Stimulated activated CD8-positive, alpha-beta memory T cell treated with anti-CD3 and anti-CD28 coated beads, Interleukin-4, amount 100 ng/mL, for 24 hours (primary cell): ENCODE data around the gene ANGPT4.

Experiments
- DNase-seq: peaks from one replicate; pipeline ENCODE4 v3.0.0-alpha.2; 2020; ENCODE audit warnings: low read depth

Gene ANGPT4, protein sequence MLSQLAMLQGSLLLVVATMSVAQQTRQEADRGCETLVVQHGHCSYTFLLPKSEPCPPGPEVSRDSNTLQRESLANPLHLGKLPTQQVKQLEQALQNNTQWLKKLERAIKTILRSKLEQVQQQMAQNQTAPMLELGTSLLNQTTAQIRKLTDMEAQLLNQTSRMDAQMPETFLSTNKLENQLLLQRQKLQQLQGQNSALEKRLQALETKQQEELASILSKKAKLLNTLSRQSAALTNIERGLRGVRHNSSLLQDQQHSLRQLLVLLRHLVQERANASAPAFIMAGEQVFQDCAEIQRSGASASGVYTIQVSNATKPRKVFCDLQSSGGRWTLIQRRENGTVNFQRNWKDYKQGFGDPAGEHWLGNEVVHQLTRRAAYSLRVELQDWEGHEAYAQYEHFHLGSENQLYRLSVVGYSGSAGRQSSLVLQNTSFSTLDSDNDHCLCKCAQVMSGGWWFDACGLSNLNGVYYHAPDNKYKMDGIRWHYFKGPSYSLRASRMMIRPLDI

GRCh38 chr20:916125-916799, at the start of gene ANGPT4:
ANGPT4 (minus strand) TSS chr20:916334; CDS start chr20:916214, 120 bp downstream.
- DNase-seq, result no peak

- DNase-seq, result no peak
Measured at GRCh38 chr20:963795-964194, 47.7 kb upstream of the ANGPT4 start.

- no peak for DNase-seq
Measured at GRCh38 chr20:962683-963082, 46.5 kb upstream of the ANGPT4 start.

GRCh38 chr20:962223-962622, 46.1 kb upstream of the ANGPT4 start:
- no peak for DNase-seq

DNA sequence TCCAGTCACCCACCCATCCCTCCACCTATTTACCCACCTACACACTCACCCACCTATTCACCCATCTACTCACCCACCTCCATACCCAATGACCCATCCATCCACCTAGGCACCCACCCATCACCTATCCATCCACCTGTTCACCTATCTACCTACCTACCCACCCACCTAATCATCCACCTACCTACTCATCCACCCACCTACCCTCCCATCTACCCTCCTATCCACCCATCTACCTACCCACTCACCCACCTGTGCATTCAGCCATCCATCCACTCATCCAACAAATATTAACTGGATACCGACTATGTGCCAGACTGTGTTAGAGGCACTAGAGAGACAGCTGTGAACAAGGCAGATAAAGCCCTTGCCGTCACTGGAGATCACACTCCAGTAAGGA, 45.6 kb upstream of the ANGPT4 start:
- no peak for DNase-seq

DNA sequence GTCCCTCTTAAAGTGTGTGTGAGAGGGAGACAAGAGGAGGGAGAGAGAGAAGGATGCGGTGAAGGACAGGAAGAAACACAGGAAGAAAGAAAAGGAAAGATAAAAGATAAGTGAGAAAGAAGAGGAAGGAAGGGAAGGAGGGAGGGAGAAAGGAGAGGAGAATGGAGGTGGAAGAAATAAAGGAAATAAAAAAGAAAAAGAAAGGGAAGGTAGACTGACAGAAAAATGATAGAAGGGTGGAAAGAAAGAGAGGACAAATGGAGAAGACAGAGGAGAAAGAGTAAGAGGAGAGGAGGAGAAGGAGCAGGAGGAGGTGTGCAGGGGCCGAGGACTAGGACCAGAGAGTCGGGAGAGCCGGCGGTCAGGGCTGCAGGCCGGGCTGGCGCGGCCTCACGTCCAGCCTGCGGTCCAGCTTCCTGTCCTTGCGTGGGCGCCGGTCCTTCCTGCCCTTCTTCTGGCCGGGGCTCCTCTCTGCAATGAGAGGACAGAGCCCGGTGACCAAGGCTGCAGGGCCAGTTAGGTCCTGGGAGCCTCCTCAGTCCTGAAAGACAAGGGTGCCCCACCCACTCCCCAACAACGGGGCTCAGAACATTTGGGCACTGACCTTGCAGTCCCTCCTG, 44.0 kb upstream of the ANGPT4 start:
- DNase-seq, result no peak

- DNase-seq, result no peak
Measured at GRCh38 chr20:958936-959815, 43.0 kb upstream of the ANGPT4 start.

DNA sequence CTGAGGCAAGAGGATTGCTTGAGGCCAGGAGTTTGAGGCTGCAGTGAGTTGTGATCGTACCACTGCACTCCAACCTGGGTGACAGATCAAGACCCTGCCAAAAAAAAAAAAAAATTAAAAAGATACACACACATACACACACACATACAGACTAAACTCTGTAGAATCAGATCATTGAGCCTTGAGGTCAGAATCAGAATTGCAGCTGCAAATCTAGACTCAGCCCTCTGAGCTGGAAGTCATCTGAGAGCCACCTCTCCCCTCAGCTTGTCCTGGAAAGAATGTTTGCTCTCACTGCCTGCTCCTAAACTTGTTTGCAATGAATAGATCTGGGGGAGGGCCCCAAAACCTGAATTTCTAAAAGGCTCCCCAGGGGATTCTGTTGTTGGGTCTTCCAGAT, 41.4 kb upstream of the ANGPT4 start:
- no peak for DNase-seq

GRCh38 chr20:956330-956951, 40.3 kb upstream of the ANGPT4 start:
- peak; percentile 61 for DNase-seq

DNA sequence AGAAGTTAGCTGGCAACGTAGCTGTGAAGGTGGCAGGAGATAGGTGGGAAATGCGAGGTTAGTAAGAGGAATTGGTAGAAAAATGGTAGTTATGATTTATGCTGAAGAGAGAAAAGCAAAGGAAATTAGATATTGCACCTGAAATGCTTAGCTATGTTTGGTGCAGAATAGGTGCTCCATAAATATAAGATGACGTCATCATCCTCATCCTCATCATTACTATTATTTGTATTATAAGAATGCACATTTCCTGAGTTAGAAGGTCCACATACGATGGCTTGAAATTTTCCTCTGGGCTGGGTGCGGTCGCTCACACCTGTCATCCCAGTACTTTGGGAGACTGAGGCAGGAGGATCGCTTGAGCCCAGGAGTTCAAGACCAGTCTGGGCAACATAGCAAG, 39.5 kb upstream of the ANGPT4 start:
- DNase-seq, result no peak

DNA sequence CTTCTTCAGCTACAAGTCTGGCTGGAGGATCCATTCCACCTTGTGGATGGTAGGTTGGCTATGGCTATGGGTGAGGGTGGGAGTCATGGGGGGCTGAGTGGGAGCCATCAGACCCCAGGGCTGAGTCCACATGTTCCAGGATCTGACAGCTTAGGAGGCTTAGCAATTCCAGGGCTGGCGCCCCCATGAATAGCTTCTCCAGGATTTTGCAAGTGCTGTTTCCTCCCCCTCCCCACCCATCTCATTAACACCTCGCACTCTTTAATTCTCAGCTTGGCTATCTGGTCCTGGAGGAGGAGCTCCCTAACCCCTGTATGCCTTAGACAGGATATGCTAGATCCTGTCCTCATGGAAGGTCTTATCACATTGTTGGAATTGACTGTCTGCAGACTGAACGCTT, 39.0 kb upstream of the ANGPT4 start:
- DNase-seq, result no peak

GRCh38 chr20:953742-954141, 37.6 kb upstream of the ANGPT4 start:
- DNase-seq, result no peak

DNA sequence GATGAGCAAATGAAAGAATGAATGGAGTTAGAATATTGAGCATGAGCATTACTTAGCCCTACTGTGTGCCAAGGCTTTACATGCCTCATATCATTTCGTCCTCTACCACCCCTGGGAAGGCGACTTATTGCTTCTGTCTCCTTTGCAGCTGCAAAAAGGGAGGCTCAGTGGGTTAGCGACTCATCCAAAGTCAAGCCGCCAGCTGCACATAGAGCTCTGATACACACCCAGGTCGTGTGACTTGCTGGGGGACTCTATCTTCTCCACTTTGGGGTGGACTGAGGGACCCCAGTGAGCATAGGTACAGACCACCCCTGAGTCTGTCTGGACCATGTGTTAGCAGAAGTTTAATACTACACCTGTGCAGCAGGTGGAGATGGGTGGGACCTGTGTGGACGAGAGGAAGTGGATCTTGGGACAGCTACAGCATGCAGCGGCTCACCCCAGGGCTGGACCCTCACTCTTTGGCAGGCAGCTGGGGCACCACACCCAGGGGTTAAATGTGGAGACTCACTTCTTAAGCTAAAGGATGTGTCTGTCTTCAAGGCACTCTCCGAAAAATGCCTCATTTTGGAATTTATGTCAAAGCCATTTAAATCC, 36.2 kb upstream of the ANGPT4 start:
- DNase-seq, result no peak

- DNase-seq, result no peak
Measured at GRCh38 chr20:951384-952169, 35.4 kb upstream of the ANGPT4 start.

GRCh38 chr20:949717-950116, 33.6 kb upstream of the ANGPT4 start:
- DNase-seq, result no peak

DNA sequence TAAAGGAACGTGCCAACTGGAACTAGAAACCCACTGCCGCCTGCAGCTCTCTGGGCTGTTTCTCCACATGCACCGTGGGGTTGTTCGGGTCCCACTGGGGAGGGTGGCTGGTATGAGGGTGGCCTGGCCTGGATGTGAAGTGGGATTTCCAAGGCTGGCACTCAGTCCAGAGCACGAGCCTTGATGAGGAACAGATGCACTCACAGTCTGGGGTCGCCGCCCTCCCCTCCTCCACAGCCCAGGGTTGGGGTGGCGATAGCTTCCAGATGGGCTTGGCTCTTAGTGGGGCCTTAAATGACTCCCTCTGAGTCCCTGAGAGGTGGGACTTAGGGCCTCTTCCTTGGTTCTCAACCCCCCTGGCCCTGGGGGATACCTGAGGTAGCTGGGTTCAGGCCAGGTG, 30.7 kb upstream of the ANGPT4 start:
- DNase-seq, result no peak

DNA sequence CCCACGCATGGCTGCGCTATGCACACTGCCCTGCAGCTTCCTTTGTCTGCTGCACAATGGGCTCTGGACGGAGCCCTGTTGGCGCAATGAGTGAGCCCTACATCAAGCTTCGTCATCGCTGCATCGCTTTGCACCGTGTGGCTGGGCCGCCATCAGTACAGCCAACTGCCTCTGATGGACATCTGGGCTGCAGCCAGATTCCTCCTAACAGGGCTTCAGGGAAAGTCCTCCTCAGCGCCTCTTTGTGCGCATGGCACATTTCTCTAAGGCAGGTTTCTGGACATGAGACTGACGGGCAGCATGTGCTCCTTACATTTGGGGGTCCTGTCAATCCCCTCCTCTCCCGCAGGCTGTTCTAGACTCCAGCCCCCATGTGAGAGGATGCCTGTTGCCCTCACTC, 29.7 kb upstream of the ANGPT4 start:
- DNase-seq, result no peak

DNA sequence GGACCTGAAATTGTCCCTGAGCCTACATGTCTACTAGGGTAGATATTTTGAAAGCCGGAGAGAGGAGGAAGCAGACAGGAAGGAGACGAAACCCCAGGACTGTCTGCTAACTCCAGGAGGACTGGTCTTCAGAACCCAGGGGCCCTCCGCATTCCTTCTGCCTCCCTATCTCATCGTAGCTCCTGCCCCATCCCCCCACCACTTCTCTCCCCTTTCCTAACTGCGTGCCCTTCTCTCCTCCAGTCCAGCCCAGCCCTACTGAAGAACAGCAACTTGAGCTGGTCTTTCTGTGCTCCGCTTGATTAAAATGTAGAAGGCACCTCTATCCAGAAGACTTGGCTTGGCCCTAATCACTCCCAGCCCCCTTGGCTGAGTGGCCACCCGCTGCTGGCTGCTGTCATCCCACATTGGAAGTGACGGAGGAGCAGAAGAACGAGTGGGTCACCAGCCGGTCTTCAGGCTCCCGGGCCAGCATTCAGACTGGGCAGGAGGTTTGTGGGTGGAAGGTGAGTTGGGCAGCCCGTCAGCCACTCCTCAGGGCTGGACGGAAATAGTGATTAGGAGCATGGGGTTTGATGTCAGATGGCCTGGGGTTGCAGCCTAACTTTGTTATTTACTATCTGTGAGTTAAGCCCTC, 28.8 kb upstream of the ANGPT4 start:
- no peak for DNase-seq

DNA sequence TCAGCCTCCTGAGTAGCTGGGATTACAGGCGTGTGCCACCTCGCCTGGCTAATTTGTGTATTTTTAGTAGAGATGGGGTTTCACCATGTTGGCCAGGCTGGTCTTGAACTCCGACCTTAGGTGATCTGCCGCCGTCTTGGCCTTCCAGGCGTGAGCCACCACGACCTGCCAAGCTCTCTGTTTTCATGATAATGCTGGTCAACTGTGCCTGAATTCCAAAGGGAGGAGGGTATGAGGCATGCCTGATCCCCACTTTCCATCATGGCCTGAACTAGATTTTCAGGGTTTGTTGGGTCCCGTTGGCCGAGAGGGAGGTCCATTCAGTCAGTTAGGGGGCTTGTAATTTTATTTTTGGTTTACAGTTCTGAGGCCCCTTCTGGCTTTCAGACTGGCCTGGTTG, 28.0 kb upstream of the ANGPT4 start:
- no peak for DNase-seq

GRCh38 chr20:942611-943010, 26.5 kb upstream of the ANGPT4 start:
- no peak for DNase-seq
